Lung (tissue), 12 donors: ENCODE results near the gene LLGL2. TPM values are rescaled to one million over a fixed set of nuclear protein-coding genes. Genes with fewer than 3 reads are reported as not detected.

Experiments used
- ATAC-seq: fragments of 200-7000 bp; cut with Tn5 transposase; one replicate; pipeline ENCODE4 v1.9.1; 2020; ENCODE audit warnings: moderate number of reproducible peaks; ENCODE audit not compliant: insufficient read depth, low FRiP score
- DNase-seq, 3 donors: peaks; one replicate each; pipeline ENCODE4 v3.0.0-alpha.2; 2013 to 2017
- H3K27ac ChIP-seq, 2 donors: one replicate each; pipeline ENCODE4 v1.5.1; 2013; ENCODE audit warnings: mild to moderate bottlenecking in 2 of 2, moderate library complexity in 2 of 2, control low read depth in 1 of 2, inconsistent platforms in 1 of 2, low read depth in 1 of 2, low read length in 1 of 2
- H3K27me3 ChIP-seq, 3 donors: one replicate each; pipeline ENCODE4 v1.5.1; 2013; ENCODE audit warnings: low read length in 2 of 3; ENCODE audit not compliant: control insufficient read depth in 3 of 3, insufficient read depth in 3 of 3
- H3K36me3 ChIP-seq, 4 donors: one replicate each; pipeline ENCODE4 v1.5.1; 2013; ENCODE audit warnings: low read length in 4 of 4, mild to moderate bottlenecking in 1 of 4, moderate library complexity in 1 of 4; ENCODE audit not compliant: control insufficient read depth in 4 of 4, insufficient read depth in 4 of 4
- H3K4me1 ChIP-seq, 5 donors: one replicate each; pipeline ENCODE4 v1.5.1; 2013; ENCODE audit warnings: low read length in 5 of 5, mild to moderate bottlenecking in 2 of 5, moderate library complexity in 1 of 5; ENCODE audit not compliant: control insufficient read depth in 5 of 5, insufficient read depth in 5 of 5
- H3K4me3 ChIP-seq: one replicate; pipeline ENCODE4 v1.5.1; 2013; ENCODE audit warnings: mild to moderate bottlenecking, control low read depth, moderate library complexity
- H3K9ac ChIP-seq, 2 donors: one replicate each; pipeline ENCODE4 v1.5.1; 2013; ENCODE audit warnings: low read length in 2 of 2, control low read depth in 1 of 2; ENCODE audit not compliant: insufficient read depth in 1 of 2
- H3K9me3 ChIP-seq, 4 donors: one replicate each; pipeline ENCODE4 v1.5.1; 2013; ENCODE audit warnings: low read length in 3 of 4, mild to moderate bottlenecking in 1 of 4, moderate library complexity in 1 of 4; ENCODE audit not compliant: control insufficient read depth in 4 of 4, insufficient read depth in 3 of 4
- CTCF ChIP-seq: IDR thresholded peaks from 2 replicates; pipeline ENCODE4 v1.5.1; 2012; ENCODE audit warnings: mild to moderate bottlenecking; ENCODE audit errors: control extremely low read depth, extremely low read depth
- WGBS, 2 donors: extraction: QIAGEN DNeasy Blood & Tissue Kit; methylation state at CpG; one replicate each; pipeline ENCODE4 v1.1.7; 2013; 5-methylcytosine and 5-hydroxymethylcytosine counted together
- polyA plus RNA-seq, 2 donors: library from polyadenylated mRNA; stranded (reverse); fragments of 200-250 nt; gene quantifications; one replicate each; pipeline ENCODE4 v1.2.1, GENCODE V29; 2013
- total RNA-seq, 2 donors: library from RNA; depleted of rRNA in 1 of 2; stranded (reverse); fragments of >200 nt in 1 of 2; gene quantifications; one replicate each; pipeline ENCODE4 v1.2.1, GENCODE V29; 2014 to 2021
- donor health status: control.
- donor health status: control.
- donor health status: Bipolar disorder and iron deficiency.
- donor health status: healthy.
- donor health status: DM: yes; HTN: yes; CAD: no.

Gene LLGL2
- total and polyA plus RNA-seq, 4 donors = 80.5 to 199 (median 149) TPM

GRCh38 chr17:75492555-75493168 is 32.8 kb upstream of the LLGL2 start:
- H3K27me3 ChIP-seq = no peaks in the 10 kb centered on the region
- DNase-seq (no peak), ATAC-seq (no peak)
- H3K9ac ChIP-seq = no peak overlapping the region
- H3K4me3 ChIP-seq = no peak overlapping the region
- no peak overlapping the region for H3K27ac ChIP-seq
- peaks cover 3 to 53% (median 22%) of the 10 kb centered on the region in 4 donors for H3K36me3 ChIP-seq
- H3K9me3 ChIP-seq = no peaks in the 10 kb centered on the region
- TF ChIP-seq CTCF = no peak
- 92 to 94% methylated on average over 23 of the region's 23 CpGs for WGBS, 2 donors
- H3K4me1 ChIP-seq = peaks cover 0 to 21% (median under 1%) of the 10 kb centered on the region in 5 donors

- Histone ChIP-seq H3K27ac (no peak overlapping the region), H3K36me3 (peaks cover 3 to 61% (median 25%) of the 10 kb centered on the region in 4 donors), H3K4me1 (peaks cover 0 to 16% (median 0%) of the 10 kb centered on the region in 5 donors), H3K27me3 (no peaks in the 10 kb centered on the region), H3K4me3 (no peak overlapping the region), H3K9me3 (no peaks in the 10 kb centered on the region), H3K9ac (no peak overlapping the region)
- ATAC-seq (no peak), DNase-seq (no peak)
- no peak for TF ChIP-seq CTCF
- 95 to 99% methylated on average over 23 of the region's 23 CpGs for WGBS, 2 donors
These were observed 31.9 kb upstream of the LLGL2 start for GRCh38 chr17:75493476-75494129.

GRCh38 chr17:75494326-75494877 is 31.1 kb upstream of the LLGL2 start:
- H3K27me3 ChIP-seq = no peaks in the 10 kb centered on the region
- no peak overlapping the region for H3K9ac ChIP-seq
- peaks cover 3 to 68% (median 27%) of the 10 kb centered on the region in 4 donors for H3K36me3 ChIP-seq
- ATAC-seq = no peak
- 93 to 94% methylated on average over 14 of the region's 14 CpGs for WGBS, 2 donors
- DNase-seq = no peak
- no peaks in the 10 kb centered on the region for H3K9me3 ChIP-seq
- peaks cover 0 to 14% (median 0%) of the 10 kb centered on the region in 5 donors for H3K4me1 ChIP-seq
- TF ChIP-seq CTCF = no peak
- H3K4me3 ChIP-seq = no peak overlapping the region
- H3K27ac ChIP-seq = no peak overlapping the region
